ENCODE measurements around the gene ZNF165. TPM values are rescaled to one million over a fixed set of nuclear protein-coding genes. Genes with fewer than 3 reads are reported as not detected.

The ZNF165 gene
- total and polyA plus RNA-seq, 2 of the 4 experiments (the other 2 are of a cell fraction) = 0.07 to 0.36 TPM

DNA sequence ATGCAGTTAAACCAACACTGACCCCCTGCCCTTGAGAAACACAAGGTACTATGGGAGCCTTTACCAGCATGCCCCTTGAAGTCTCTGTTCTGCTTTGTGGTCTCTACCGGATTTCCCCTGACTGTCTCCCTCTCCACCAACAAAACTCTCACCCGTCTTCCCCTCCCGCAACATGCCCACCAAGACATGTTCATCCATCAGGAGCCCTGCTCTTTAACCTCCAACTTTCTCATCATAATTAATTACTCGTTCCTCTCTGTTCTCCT, 1.1 kb downstream of the ZNF165 start:
- Histone ChIP-seq H2BK5ac (ENCODE audit: low read depth, low read length, poor library complexity, severe bottlenecking) (peak overlapping the region; percentile 43), H3K9ac (ENCODE audit: low read depth, low read length) (peak overlapping the region; percentile 75), H3K27me3 (ENCODE audit: control insufficient read depth, insufficient read depth, low read length) (no peaks in the 10 kb centered on the region), H3K18ac (ENCODE audit: low read depth, low read length) (no peak overlapping the region), H3K27ac (ENCODE audit: insufficient read depth, low read length) (peak overlapping the region; percentile 83), H3K36me3 (ENCODE audit: control insufficient read depth, insufficient read depth, low read length) (no peaks in the 10 kb centered on the region), H3K56ac (ENCODE audit: extremely low read depth, insufficient read depth, low read length) (peak overlapping the region; percentile 57; the same call in 1 of the 2 replicates), H3K4me1 (ENCODE audit: control insufficient read depth, insufficient read depth, low read length) (peaks cover 2% of the 10 kb centered on the region; the same call in 1 of the 2 replicates), H2BK120ac (ENCODE audit: low read depth, low read length) (no peak overlapping the region), H3K9me3 (ENCODE audit: control insufficient read depth, insufficient read depth, low read length) (no peaks in the 10 kb centered on the region), H2AFZ (replicated peaks; ENCODE audit: low read length, poor library complexity) (peak overlapping the region; percentile 98), H3K4me3 (ENCODE audit: insufficient read depth, low read depth, low read length) (peak overlapping the region; percentile 75), H4K5ac (ENCODE audit: low read depth, low read length) (peak overlapping the region; percentile 83), H2AK9ac (replicated peaks; ENCODE audit: low read depth, low read length, poor library complexity) (peak overlapping the region; percentile 81), H2BK15ac (ENCODE audit: low read depth, low read length) (no peak overlapping the region), H3K79me1 (ENCODE audit: low read depth in 1 of 2, low read length in 2 of 2) (0 out of 4 replicates have a peak, but pooled peaks cover 0 to 3% of the 10 kb centered on the region in 2 experiments), H2AK5ac (ENCODE audit: low read depth, low read length) (no peak overlapping the region), H4K91ac (ENCODE audit: insufficient read depth, low read depth, low read length) (peak overlapping the region; percentile 68), H3K4ac (ENCODE audit: low read depth, low read length) (peak overlapping the region; percentile 78), H2BK20ac (ENCODE audit: low read depth, low read length) (no peak overlapping the region), H4K8ac (ENCODE audit: low read depth in 2 of 2, low read length in 2 of 2) (peak overlapping the region; percentile 73 to 98), H3K23ac (ENCODE audit: low read depth, low read length) (peak overlapping the region; percentile 47; the same call in 1 of the 2 replicates), H3K14ac (replicated peaks; ENCODE audit: low read depth, low read length) (peak overlapping the region; percentile 38), H4K20me1 (ENCODE audit: insufficient read depth, low read length) (no peaks in the 10 kb centered on the region), H3K4me2 (ENCODE audit: low read depth, low read length) (peak overlapping the region; percentile 94), H3K9me1 (ENCODE audit: insufficient read depth, low read length) (0 out of 2 replicates have a peak, but pooled peaks cover 7% of the 10 kb centered on the region)
- WGBS, 2 experiments (ENCODE audit: extremely low coverage in 2 of 2, insufficient read length in 1 of 2) = 0% methylated on average over 3 of the region's 4 CpGs; no CpG with 5 or more reads in 1 of the 2 experiments
- ChIA-PET POLR2A (ENCODE audit: unreplicated experiment) (no interaction called here), CTCF (no interaction called here)
- no TSS peak for BruUV-seq (replicated peaks)
- DNase-seq = no peak
- in situ Hi-C loops (cut with MboI; ENCODE audit: low sequenced_read_pairs) (no loop called here), dilution Hi-C loops (cut with HindIII; ENCODE audit: low sequenced_read_pairs, unreplicated experiment) (no loop called here), intact Hi-C loops (cut with micrococcal nuclease) (loop anchor here (5.0 kb wide), 2 partner anchors 131 to 256 kb away; partner anchors contain the start of gene ZSCAN31)
- no peak for ATAC-seq (ENCODE audit: low read depth)
- no peak for TF ChIP-seq CEBPB (IDR thresholded peaks at IDR 0.05; ENCODE audit: low read depth, low read length)
- TF ChIP-seq RAD21 (IDR thresholded peaks at IDR 0.05; ENCODE audit: low read length) = no peak
- TF ChIP-seq POLR2A (IDR thresholded peaks at IDR 0.05; ENCODE audit: low read depth, low read length) = no peak
- no peak for TF ChIP-seq RFX5 (IDR thresholded peaks at IDR 0.05; ENCODE audit: low read depth, low read length)
- no peak for TF ChIP-seq USF2 (IDR thresholded peaks at IDR 0.05; ENCODE audit: low read depth, low read length)
- no peak for TF ChIP-seq BHLHE40 (IDR thresholded peaks at IDR 0.05; ENCODE audit: low read depth, low read length)
- TF ChIP-seq MAZ (IDR thresholded peaks at IDR 0.05; ENCODE audit: borderline replicate concordance, low read depth, low read length) = no peak
- TF ChIP-seq, protein P1, sequence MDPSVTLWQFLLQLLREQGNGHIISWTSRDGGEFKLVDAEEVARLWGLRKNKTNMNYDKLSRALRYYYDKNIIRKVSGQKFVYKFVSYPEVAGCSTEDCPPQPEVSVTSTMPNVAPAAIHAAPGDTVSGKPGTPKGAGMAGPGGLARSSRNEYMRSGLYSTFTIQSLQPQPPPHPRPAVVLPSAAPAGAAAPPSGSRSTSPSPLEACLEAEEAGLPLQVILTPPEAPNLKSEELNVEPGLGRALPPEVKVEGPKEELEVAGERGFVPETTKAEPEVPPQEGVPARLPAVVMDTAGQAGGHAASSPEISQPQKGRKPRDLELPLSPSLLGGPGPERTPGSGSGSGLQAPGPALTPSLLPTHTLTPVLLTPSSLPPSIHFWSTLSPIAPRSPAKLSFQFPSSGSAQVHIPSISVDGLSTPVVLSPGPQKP (IDR thresholded peaks at IDR 0.05; ENCODE audit: borderline replicate concordance, low read depth, low read length) = no peak
- no peak for TF ChIP-seq NFE2L2 (IDR thresholded peaks at IDR 0.05; ENCODE audit: low read depth, low read length)
- TF ChIP-seq, protein P2, sequence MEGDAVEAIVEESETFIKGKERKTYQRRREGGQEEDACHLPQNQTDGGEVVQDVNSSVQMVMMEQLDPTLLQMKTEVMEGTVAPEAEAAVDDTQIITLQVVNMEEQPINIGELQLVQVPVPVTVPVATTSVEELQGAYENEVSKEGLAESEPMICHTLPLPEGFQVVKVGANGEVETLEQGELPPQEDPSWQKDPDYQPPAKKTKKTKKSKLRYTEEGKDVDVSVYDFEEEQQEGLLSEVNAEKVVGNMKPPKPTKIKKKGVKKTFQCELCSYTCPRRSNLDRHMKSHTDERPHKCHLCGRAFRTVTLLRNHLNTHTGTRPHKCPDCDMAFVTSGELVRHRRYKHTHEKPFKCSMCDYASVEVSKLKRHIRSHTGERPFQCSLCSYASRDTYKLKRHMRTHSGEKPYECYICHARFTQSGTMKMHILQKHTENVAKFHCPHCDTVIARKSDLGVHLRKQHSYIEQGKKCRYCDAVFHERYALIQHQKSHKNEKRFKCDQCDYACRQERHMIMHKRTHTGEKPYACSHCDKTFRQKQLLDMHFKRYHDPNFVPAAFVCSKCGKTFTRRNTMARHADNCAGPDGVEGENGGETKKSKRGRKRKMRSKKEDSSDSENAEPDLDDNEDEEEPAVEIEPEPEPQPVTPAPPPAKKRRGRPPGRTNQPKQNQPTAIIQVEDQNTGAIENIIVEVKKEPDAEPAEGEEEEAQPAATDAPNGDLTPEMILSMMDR (conservative IDR thresholded peaks at IDR 0.05; ENCODE audit: low read depth, low read length) = no peak
- no peak for TF ChIP-seq CHD1 (IDR thresholded peaks at IDR 0.05; ENCODE audit: low read depth, low read length)

All from IMR-90 (cell line).